Neural cell (in vitro differentiated cells): ENCODE measurements around the gene TBC1D9.

Experiments used
- CTCF ChIP-seq: fragments of 450-650 bp; IDR thresholded peaks from 2 replicates; pipeline ENCODE4 v1.5.1; 2014; ENCODE audit warnings: antibody characterized with exemption, mild to moderate bottlenecking, moderate library complexity; ENCODE audit not compliant: poor library complexity, severe bottlenecking
- EP300 ChIP-seq: fragments of 450-650 bp; conservative IDR thresholded peaks from 2 replicates; pipeline ENCODE4 v1.6.1; 2014; ENCODE audit warnings: antibody characterized with exemption, mild to moderate bottlenecking, moderate library complexity; ENCODE audit not compliant: poor library complexity, severe bottlenecking
- EZH2 ChIP-seq: fragments of 200-600, 300-800 bp; shearing (Covaris generic), sonication (generic); IDR thresholded peaks from 2 replicates; pipeline ENCODE4 v1.6.1; 2014; ENCODE audit warnings: antibody characterized with exemption, low read length, borderline replicate concordance, mild to moderate bottlenecking; ENCODE audit not compliant: insufficient read depth, poor library complexity, severe bottlenecking
- MXI1 ChIP-seq: fragments of 450-650 bp; conservative IDR thresholded peaks from 2 replicates; pipeline ENCODE4 v1.6.1; 2014; ENCODE audit warnings: antibody characterized with exemption, mild to moderate bottlenecking; ENCODE audit not compliant: poor library complexity, severe bottlenecking
- POLR2AphosphoS5 ChIP-seq: IDR thresholded peaks from 2 replicates; pipeline ENCODE4 v1.6.1; 2012
- RAD21 ChIP-seq: fragments of 450-650 bp; conservative IDR thresholded peaks from 2 replicates; pipeline ENCODE4 v1.6.1; 2014; ENCODE audit warnings: antibody characterized with exemption, mild to moderate bottlenecking, moderate library complexity
- REST ChIP-seq: IDR thresholded peaks from 2 replicates; pipeline ENCODE4 v1.6.1; 2012; ENCODE audit warnings: borderline replicate concordance

- no peak for TF ChIP-seq EZH2
- no peak for TF ChIP-seq POLR2AphosphoS5
- TF ChIP-seq CTCF: no peak
- no peak for TF ChIP-seq RAD21
- no peak for TF ChIP-seq REST
- no peak for TF ChIP-seq MXI1
- TF ChIP-seq EP300: no peak
These were observed 151.6 kb downstream of the TBC1D9 start for GRCh38 chr4:140604544-140604943.
